Stimulated activated CD8-positive, alpha-beta memory T cell treated with anti-CD3 and anti-CD28 coated beads, Interleukin-4, amount 100 ng/mL, for 1 hour (primary cell): ENCODE measurements around the gene KCTD16.

ENCODE experiments used
- DNase-seq, 2 donors: peaks; one replicate each; pipeline ENCODE4 v3.0.0-alpha.2; 2020; ENCODE audit warnings: low read depth in 2 of 2, low spot score in 1 of 2

The KCTD16 gene

GRCh38 chr5:144329681-144330080, 159.0 kb downstream of the KCTD16 start:
- no peak for DNase-seq

- no peak for DNase-seq
Observed at GRCh38 chr5:144331361-144331760, 160.7 kb downstream of the KCTD16 start.

GRCh38 chr5:144332265-144332664, 161.6 kb downstream of the KCTD16 start:
- no peak for DNase-seq

DNA sequence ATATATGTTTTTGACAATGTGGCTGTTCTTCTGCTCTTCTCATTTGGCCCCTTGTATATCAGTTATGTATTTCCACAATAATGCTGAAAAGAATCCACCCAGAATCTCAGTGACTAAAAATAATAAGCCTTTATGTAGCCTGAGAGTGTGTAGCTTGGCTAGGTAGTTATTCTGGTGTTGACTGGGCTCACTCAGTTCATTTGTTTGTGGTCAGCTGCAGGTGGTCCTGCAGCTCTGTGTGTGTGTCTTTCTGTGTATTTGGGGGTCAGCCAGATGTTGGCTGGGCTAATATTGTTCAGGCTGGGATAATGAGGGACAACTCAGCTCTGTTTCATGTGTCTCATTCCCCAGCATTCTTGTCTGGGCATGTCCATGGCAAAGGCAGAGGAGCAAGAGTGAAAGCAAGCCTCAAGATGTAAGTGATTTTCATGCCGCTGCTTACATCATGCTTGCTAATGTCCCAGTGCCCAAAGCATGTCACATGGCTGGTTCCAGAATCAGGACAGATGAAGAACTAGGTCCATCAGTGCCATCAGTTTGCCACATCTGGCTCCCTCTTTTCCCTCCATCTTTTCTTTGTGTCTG, 162.8 kb downstream of the KCTD16 start:
- DNase-seq: no peak

DNA sequence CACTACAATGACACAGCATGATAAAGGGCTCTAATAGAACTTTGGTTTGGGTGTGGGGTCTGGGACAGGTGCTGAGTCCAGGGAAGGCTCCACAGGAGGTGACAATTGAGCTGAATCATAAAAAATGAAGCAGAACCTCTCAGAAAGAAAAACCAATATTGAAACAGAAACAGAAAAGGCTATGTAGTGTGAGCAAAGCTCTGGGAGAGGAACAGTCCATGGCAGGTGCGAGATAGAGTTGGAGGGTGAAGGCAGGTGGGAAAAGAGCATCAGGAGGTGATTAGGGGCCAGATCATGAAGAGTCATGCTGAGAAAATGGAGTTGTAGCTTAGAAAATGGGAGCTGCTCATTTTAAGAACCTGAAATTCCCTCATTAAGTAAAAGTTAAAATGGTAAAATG, 164.9 kb downstream of the KCTD16 start:
- no peak for DNase-seq

DNA sequence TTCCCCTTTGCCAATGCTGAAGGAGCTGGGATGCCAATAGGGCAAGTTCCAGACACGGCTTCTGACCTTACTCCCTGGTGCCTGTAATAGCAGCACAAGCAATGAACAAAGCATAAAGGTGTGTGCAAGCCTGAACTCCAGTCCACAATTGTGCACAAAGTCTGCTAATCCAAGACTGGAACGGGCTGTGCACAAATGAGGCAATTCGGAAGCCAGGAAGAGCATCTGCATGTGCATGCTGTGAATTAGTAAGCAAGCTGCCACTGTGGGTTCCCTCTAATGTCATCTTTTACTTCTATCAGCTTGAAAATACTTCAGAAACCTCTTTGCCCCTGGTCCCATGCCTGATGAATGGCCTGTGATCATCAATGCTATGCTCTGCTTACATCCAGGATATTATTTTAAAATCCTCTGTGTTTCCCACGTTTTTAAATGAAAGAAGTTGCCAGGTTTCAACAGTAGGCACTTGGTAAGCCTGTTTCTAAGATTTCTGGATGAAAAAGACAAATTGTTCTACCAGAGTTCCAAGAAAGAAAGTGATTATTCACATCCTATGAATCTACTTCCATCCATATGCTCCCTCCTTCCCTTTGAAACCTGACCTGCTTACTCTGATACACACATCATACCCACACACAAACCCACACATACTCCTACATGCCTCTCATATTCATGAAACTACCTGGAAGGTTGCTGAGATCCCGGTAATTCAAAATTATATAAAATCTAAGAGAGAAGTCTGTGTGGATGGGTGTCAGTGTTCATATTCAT, 165.7 kb downstream of the KCTD16 start:
- DNase-seq: no peak

DNA sequence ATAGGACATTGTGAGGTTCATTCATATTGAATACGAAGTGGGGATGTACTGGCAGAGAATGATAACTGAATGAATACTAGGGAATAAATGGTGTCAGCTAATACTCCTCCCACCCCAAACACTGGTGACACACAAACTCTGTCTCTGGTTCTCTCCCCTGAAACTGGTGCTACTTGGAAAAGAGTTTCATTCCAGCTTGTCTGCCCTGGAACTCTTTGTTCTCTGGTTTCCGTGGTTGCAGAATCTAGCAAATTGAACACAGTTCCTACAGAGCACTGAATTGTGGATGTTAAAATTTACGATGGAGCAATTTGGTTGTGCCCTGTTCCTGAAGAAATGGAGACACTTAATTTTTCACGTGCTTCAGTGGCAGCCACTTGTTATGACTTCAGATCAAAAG, 181.7 kb downstream of the KCTD16 start:
- no peak for DNase-seq

DNA sequence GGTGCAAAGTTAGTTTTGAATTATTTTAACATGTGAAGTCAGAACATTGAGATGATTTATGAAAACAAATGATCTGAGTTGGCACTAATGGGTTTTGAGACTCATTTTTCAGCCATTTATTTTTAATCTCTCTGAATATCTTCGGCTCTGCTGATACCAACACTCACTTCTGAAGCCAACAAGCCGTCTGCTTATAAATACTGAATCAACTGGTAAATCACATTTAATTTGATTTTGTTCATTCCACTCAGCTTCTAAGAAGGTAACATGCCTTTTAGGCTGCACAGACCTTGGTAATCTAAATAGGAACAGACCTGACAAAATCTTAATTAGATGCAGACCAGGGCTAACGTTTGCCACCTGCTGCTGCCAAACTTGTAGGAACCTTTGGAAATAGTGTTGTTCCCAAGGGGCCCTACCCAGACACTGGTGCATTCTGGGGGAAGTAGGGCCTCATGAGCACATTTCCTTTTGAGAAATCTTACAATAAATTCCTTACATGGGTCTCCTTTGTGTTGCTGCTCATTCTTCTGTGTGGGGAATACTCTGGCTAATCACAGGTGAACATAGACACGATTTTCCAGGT, 182.2 kb downstream of the KCTD16 start:
- no peak for DNase-seq

- no peak for DNase-seq
Observed at GRCh38 chr5:144356489-144356888, 185.8 kb downstream of the KCTD16 start.

DNA sequence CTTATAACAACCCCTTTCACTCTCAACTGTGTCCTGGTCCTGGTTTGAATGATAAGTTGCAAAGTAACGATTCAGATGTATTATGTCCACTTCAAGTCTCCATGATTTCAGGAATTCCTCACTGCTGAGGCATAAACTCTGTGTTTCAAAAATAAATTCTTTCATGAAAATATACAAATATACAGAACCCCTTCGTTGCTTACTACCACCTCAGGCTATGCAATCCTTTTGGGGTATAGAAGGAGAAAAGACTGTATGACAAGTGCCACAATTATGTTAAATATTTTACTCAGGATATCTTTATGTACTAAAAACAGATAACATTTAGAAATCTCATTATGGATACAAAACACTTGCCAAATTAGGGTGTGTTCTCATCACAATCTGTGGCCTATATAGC, 190.7 kb downstream of the KCTD16 start:
- DNase-seq: no peak

GRCh38 chr5:144365885-144366284, 195.2 kb downstream of the KCTD16 start:
- no peak for DNase-seq

GRCh38 chr5:144367991-144368390, 197.3 kb downstream of the KCTD16 start:
- DNase-seq: no peak

- no peak for DNase-seq
Observed at GRCh38 chr5:144368556-144368955, 197.9 kb downstream of the KCTD16 start.

GRCh38 chr5:144369006-144369405, 198.3 kb downstream of the KCTD16 start:
- DNase-seq: no peak

- DNase-seq: no peak
Observed at GRCh38 chr5:144370273-144370672, 199.6 kb downstream of the KCTD16 start.

DNA sequence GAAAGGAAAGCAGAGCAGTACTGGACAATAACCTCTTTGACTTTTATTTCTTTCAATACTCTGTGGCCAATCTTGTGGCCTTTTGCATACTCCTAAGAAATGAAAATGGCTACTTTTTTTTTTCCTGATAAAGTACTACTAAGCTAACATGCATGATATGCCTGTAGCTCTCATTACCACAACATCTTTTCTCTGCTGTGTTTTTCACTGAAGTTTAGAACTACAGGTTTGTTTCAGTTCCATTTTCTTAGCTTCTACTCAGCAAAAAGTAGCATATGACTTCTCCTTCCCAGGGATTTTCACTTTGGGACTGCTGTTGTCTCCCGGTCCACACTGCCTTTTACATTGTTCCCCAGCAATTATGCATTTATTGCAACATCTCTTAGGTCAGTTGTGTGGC, 204.0 kb downstream of the KCTD16 start:
- DNase-seq: no peak

DNA sequence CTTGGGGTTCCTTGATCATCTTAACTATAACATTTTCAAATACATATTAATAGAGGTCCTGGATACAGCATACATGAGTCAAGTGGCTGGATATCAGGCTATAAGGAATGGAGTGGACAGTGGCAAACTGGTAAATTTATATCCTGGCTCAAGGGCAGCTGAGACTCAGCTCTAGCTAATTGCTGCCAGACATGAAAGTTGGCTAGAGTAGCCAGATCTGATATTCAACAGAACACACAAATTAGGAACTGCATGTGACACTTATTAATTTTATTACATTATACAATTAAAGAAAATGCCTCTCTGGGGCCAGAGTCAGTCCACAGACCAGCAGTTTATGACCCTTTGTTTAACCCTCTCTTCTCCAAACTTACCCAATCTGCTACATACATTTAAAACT, 206.5 kb downstream of the KCTD16 start:
- DNase-seq: no peak

DNA sequence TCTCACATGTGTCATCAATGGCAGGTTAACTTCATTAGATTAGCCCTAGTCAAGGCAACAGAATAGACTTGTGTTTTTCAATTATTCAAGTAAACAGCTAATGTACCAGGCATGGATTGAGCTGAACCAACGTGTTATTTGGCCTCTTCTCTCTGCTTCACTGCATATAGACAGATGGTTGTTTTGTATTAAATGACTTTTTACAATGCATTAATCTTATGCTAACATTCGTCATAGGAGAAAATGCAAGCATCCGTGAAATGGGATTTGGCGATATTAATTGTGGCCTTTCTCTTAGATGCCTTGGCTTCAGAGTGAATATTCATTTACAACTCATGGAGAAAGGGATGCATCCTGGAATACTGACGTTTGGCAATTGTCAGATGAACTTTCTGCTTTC, 208.0 kb downstream of the KCTD16 start:
- no peak for DNase-seq

- no peak for DNase-seq
Observed at GRCh38 chr5:144385597-144385996, 214.9 kb downstream of the KCTD16 start.

DNA sequence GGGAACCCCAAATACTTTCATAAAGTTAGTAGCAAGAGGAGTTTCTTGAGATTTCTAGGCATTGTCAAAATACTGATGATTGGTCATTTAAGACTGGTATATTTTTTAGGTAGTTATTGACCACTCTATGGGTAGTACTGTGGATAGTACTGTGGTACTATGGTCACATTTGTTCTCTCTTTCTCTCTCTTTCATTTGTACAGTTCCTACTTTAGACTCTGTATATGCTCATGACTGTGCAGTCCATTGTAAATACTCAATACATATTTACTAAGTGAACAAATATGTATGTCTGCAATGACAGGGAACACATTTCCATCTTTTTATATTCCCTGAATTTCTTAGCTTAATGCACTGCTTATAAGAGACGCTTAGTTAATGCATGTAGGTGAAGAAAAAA, 215.6 kb downstream of the KCTD16 start:
- no peak for DNase-seq

GRCh38 chr5:144390133-144390532, 219.5 kb downstream of the KCTD16 start:
- DNase-seq: no peak

DNA sequence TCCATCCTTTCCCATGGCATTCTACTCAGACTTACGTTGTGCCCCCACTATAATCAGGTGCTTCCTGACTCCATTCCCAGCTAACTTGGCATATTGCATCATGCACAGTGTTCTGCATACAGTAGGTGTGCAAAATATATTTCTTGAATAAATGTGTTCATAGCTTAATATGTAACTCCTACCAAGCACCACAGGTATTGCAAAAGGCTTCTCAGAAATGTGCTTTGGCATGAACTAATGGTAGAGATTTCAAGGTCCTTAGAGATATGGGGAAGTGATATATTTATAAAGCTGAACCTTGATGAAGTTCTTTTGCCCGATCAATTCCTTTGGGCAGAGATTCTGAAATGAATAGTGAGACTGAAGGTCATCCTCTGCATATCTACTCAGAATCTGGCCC, 220.4 kb downstream of the KCTD16 start:
- DNase-seq: no peak
